GM19240 (cell line): ENCODE data around the gene GGCT.
A peak's percentile ranks its signal among the peaks of the same experiment; 100 is the strongest.
"Not testable (repeated sequence)": the region's sequence is repeated elsewhere in the genome, so short reads cannot be mapped to it uniquely, and the experiment has no call there.

Experiments used
- DNase-seq: peaks from one replicate; pipeline ENCODE4 v3.0.0; 2011; ENCODE audit warnings: low spot score; ENCODE audit not compliant: insufficient read length

Gene GGCT

GRCh38 chr7:30504301-30505173, at the start of gene GGCT:
Gene GGCT (minus strand): TSS chr7:30504829. CDS start chr7:30504709, 120 bp downstream.
- DNase-seq: peak; percentile 72

- no peak for DNase-seq
Observed at GRCh38 chr7:30553546-30553945, 48.9 kb upstream of the GGCT start.

GRCh38 chr7:30553141-30553540, 48.5 kb upstream of the GGCT start:
- no peak for DNase-seq

- DNase-seq: no peak
Observed at GRCh38 chr7:30552330-30552729, 47.7 kb upstream of the GGCT start.

GRCh38 chr7:30549931-30550493, 45.4 kb upstream of the GGCT start:
- no peak for DNase-seq

- DNase-seq: peak; percentile 26
Observed at GRCh38 chr7:30548845-30549244, 44.2 kb upstream of the GGCT start.

- DNase-seq: no peak
Observed at GRCh38 chr7:30546596-30546995, 42.0 kb upstream of the GGCT start.

- DNase-seq: no peak
Observed at GRCh38 chr7:30545791-30546555, 41.3 kb upstream of the GGCT start.

GRCh38 chr7:30543813-30544525, 39.3 kb upstream of the GGCT start:
- no peak for DNase-seq

- DNase-seq: not testable (repeated sequence)
Observed at GRCh38 chr7:30543115-30543514, 38.5 kb upstream of the GGCT start.

GRCh38 chr7:30533886-30534285, 29.3 kb upstream of the GGCT start:
- no peak for DNase-seq

- no peak for DNase-seq
Observed at GRCh38 chr7:30531286-30531685, 26.7 kb upstream of the GGCT start.

- DNase-seq: no peak
Observed at GRCh38 chr7:30530373-30530772, 25.7 kb upstream of the GGCT start.

GRCh38 chr7:30528779-30529178, 24.1 kb upstream of the GGCT start:
- DNase-seq: no peak

GRCh38 chr7:30527297-30527696, 22.7 kb upstream of the GGCT start:
- DNase-seq: not testable (repeated sequence)

GRCh38 chr7:30526163-30526562, 21.5 kb upstream of the GGCT start:
- no peak for DNase-seq

GRCh38 chr7:30525429-30525828, 20.8 kb upstream of the GGCT start:
- no peak for DNase-seq

- DNase-seq: no peak
Observed at GRCh38 chr7:30524545-30524944, 19.9 kb upstream of the GGCT start.

GRCh38 chr7:30523466-30523865, 18.8 kb upstream of the GGCT start:
- DNase-seq: no peak

- DNase-seq: no peak
Observed at GRCh38 chr7:30522159-30522558, 17.5 kb upstream of the GGCT start.

GRCh38 chr7:30521532-30521931, 16.9 kb upstream of the GGCT start:
- DNase-seq: no peak

GRCh38 chr7:30519122-30519521, 14.5 kb upstream of the GGCT start:
- DNase-seq: no peak
